GM12878 (cell line): ENCODE data around the gene RNF166.

Experiments
- ATF2 ChIP-seq: IDR thresholded peaks from 2 replicates; pipeline ENCODE4 v1.6.1; 2012; ENCODE audit warnings: low read length, inconsistent platforms
- BCL11A ChIP-seq: IDR thresholded peaks from 2 replicates; pipeline ENCODE4 v1.6.1; 2011; ENCODE audit warnings: low read depth, low read length
- CTCF ChIP-seq, 3 experiments: IDR thresholded peaks in 2 of 3; conservative IDR thresholded peaks in 1 of 3; 2 replicates each; pipeline ENCODE4 v1.5.1; 2011; ENCODE audit warnings: low read depth in 3 of 3, low read length in 3 of 3, mild to moderate bottlenecking in 3 of 3, control low read depth in 2 of 3, moderate library complexity in 2 of 3, inconsistent platforms in 1 of 3, mixed read lengths in 1 of 3; ENCODE audit not compliant: control insufficient read depth in 2 of 3, insufficient read depth in 1 of 3; ENCODE audit errors: extremely low read depth in 1 of 3
- IKZF2 ChIP-seq, 2 experiments: fragments of 450-650 bp; IDR thresholded peaks; 2 replicates each; pipeline ENCODE4 v1.6.1; 2017; ENCODE audit warnings: mild to moderate bottlenecking in 2 of 2, moderate library complexity in 2 of 2
- JUND ChIP-seq: IDR thresholded peaks from 2 replicates; pipeline ENCODE4 v1.6.1; 2012; ENCODE audit warnings: low read depth, mild to moderate bottlenecking, low read length, improper control_type of control experiment, moderate library complexity
- KDM1A ChIP-seq: fragments of 200-600 bp; sonication (generic); IDR thresholded peaks from 2 replicates; pipeline ENCODE4 v1.6.1; 2016; ENCODE audit warnings: borderline replicate concordance
- MAX ChIP-seq: IDR thresholded peaks from 2 replicates; pipeline ENCODE4 v1.6.1; 2012; ENCODE audit warnings: low read depth, low read length, improper control_type of control experiment
- MYC ChIP-seq: IDR thresholded peaks from 2 replicates; pipeline ENCODE4 v1.6.1; 2011; ENCODE audit warnings: mild to moderate bottlenecking, low read length, moderate library complexity, inconsistent platforms; ENCODE audit not compliant: insufficient read depth, insufficient replicate concordance, insufficient read length, severe bottlenecking
- NFIC ChIP-seq: IDR thresholded peaks from 2 replicates; pipeline ENCODE4 v1.6.1; 2012; ENCODE audit warnings: low read depth, mild to moderate bottlenecking, inconsistent platforms, low read length, moderate library complexity
- POLR2A ChIP-seq: IDR thresholded peaks from 2 replicates; pipeline ENCODE4 v1.6.1; 2011; ENCODE audit warnings: low read depth, mild to moderate bottlenecking, low read length
- POLR2AphosphoS5 ChIP-seq: IDR thresholded peaks from 2 replicates; pipeline ENCODE4 v1.6.1; 2011; ENCODE audit warnings: mild to moderate bottlenecking, low read length, inconsistent platforms
- SIN3A ChIP-seq: IDR thresholded peaks from 2 replicates; pipeline ENCODE4 v1.6.1; 2012; ENCODE audit warnings: low read depth, low read length, improper control_type of control experiment
- TBL1XR1 ChIP-seq: IDR thresholded peaks from 2 replicates; pipeline ENCODE4 v1.6.1; 2012; ENCODE audit warnings: low read depth, low read length, improper control_type of control experiment
- TF ChIP-seq, protein P1 (sequence below): fragments of 450-650 bp; IDR thresholded peaks from 2 replicates; pipeline ENCODE4 v1.6.1; 2017; ENCODE audit warnings: mild to moderate bottlenecking

- TF ChIP-seq POLR2A (no peak), TBL1XR1 (no peak), POLR2AphosphoS5 (no peak), CTCF (IDR thresholded peaks at IDR 0.05 in 2 of 3, conservative IDR thresholded peaks at IDR 0.05 in 1 of 3; ENCODE audit: control insufficient read depth in 2 of 3, extremely low read depth in 1 of 3, insufficient read depth in 1 of 3, low read depth in 3 of 3, low read length in 3 of 3) (peak in 2 of 3 experiments; percentile 20 to 36; a peak in 4 of 6 replicates), KDM1A (no peak), MAX (no peak), BCL11A (no peak), NFIC (no peak), MYC (no peak), IKZF2 (IDR thresholded peaks at IDR 0.05) (no peak), SIN3A (no peak), ATF2 (no peak), JUND (no peak)
- TF ChIP-seq, protein P1, sequence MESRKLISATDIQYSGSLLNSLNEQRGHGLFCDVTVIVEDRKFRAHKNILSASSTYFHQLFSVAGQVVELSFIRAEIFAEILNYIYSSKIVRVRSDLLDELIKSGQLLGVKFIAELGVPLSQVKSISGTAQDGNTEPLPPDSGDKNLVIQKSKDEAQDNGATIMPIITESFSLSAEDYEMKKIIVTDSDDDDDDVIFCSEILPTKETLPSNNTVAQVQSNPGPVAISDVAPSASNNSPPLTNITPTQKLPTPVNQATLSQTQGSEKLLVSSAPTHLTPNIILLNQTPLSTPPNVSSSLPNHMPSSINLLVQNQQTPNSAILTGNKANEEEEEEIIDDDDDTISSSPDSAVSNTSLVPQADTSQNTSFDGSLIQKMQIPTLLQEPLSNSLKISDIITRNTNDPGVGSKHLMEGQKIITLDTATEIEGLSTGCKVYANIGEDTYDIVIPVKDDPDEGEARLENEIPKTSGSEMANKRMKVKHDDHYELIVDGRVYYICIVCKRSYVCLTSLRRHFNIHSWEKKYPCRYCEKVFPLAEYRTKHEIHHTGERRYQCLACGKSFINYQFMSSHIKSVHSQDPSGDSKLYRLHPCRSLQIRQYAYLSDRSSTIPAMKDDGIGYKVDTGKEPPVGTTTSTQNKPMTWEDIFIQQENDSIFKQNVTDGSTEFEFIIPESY: no peak
These were observed 8.2 kb downstream of the RNF166 start for GRCh38 chr16:88697831-88698615.
